ENCODE measurements around the gene APOA1. TPM values are rescaled to one million over a fixed set of nuclear protein-coding genes. Genes with fewer than 3 reads are reported as not detected.
A peak's percentile ranks its signal among the peaks of the same experiment; 100 is the strongest.

Gene APOA1
- total RNA-seq, 1 experiment from 2014 or later: 0.54 TPM

GRCh38 chr11:116857936-116858335, 20.5 kb upstream of the APOA1 start:
- no peak for DNase-seq (ENCODE audit: low spot score)

GRCh38 chr11:116857316-116857715, 19.9 kb upstream of the APOA1 start:
- no peak for DNase-seq (ENCODE audit: low spot score)

GRCh38 chr11:116856423-116856822, 19.0 kb upstream of the APOA1 start:
- no peak for DNase-seq (ENCODE audit: low spot score)

- no peak for DNase-seq (ENCODE audit: low spot score)
Observed at GRCh38 chr11:116855413-116855812, 18.0 kb upstream of the APOA1 start.

- DNase-seq (ENCODE audit: low spot score): peak; percentile 94
Observed at GRCh38 chr11:116853461-116854073, 16.1 kb upstream of the APOA1 start.

GRCh38 chr11:116852261-116853031, 15.0 kb upstream of the APOA1 start:
- DNase-seq (ENCODE audit: low spot score): no peak

- no peak for DNase-seq (ENCODE audit: low spot score)
Observed at GRCh38 chr11:116851626-116852025, 14.2 kb upstream of the APOA1 start.

- no peak for DNase-seq (ENCODE audit: low spot score)
Observed at GRCh38 chr11:116849486-116849885, 12.1 kb upstream of the APOA1 start.

- no peak for DNase-seq (ENCODE audit: low spot score)
Observed at GRCh38 chr11:116849060-116849459, 11.6 kb upstream of the APOA1 start.

- DNase-seq (ENCODE audit: low spot score): no peak
Observed at GRCh38 chr11:116847612-116848011, 10.2 kb upstream of the APOA1 start.

- no peak for DNase-seq (ENCODE audit: low spot score)
Observed at GRCh38 chr11:116844722-116845121, 7.3 kb upstream of the APOA1 start.

GRCh38 chr11:116843661-116844060, 6.2 kb upstream of the APOA1 start:
- no peak for DNase-seq (ENCODE audit: low spot score)

GRCh38 chr11:116842909-116843308, 5.5 kb upstream of the APOA1 start:
- DNase-seq (ENCODE audit: low spot score): no peak

GRCh38 chr11:116842117-116842516, 4.7 kb upstream of the APOA1 start:
- no peak for DNase-seq (ENCODE audit: low spot score)

- DNase-seq (ENCODE audit: low spot score): no peak
Observed at GRCh38 chr11:116840746-116841296, 3.4 kb upstream of the APOA1 start.

- no peak for DNase-seq (ENCODE audit: low spot score)
Observed at GRCh38 chr11:116840224-116840745, 2.9 kb upstream of the APOA1 start.

GRCh38 chr11:116838321-116839084, 1.1 kb upstream of the APOA1 start:
- no peak for DNase-seq (ENCODE audit: low spot score)

GRCh38 chr11:116836632-116836991, 810 bp downstream of the APOA1 start:
- DNase-seq (ENCODE audit: low spot score): no peak

GRCh38 chr11:116835791-116836631, 1.4 kb downstream of the APOA1 start:
- peak; percentile 83 for DNase-seq (ENCODE audit: low spot score)

- no peak for DNase-seq (ENCODE audit: low spot score)
Observed at GRCh38 chr11:116835042-116835772, 2.2 kb downstream of the APOA1 start.

Measured in H4 (cell line).